Dedifferentiated amniotic fluid mesenchymal stem cell (primary cell): ENCODE results near the gene GNPTAB.
"Not testable (repeated sequence)": the region's sequence is repeated elsewhere in the genome, so short reads cannot be mapped to it uniquely, and the experiment has no call there.

ENCODE experiments used
- DNase-seq: peaks from one replicate; pipeline ENCODE4 v3.0.0-alpha.2; 2016; ENCODE audit errors: extremely low spot score

The GNPTAB gene

DNA sequence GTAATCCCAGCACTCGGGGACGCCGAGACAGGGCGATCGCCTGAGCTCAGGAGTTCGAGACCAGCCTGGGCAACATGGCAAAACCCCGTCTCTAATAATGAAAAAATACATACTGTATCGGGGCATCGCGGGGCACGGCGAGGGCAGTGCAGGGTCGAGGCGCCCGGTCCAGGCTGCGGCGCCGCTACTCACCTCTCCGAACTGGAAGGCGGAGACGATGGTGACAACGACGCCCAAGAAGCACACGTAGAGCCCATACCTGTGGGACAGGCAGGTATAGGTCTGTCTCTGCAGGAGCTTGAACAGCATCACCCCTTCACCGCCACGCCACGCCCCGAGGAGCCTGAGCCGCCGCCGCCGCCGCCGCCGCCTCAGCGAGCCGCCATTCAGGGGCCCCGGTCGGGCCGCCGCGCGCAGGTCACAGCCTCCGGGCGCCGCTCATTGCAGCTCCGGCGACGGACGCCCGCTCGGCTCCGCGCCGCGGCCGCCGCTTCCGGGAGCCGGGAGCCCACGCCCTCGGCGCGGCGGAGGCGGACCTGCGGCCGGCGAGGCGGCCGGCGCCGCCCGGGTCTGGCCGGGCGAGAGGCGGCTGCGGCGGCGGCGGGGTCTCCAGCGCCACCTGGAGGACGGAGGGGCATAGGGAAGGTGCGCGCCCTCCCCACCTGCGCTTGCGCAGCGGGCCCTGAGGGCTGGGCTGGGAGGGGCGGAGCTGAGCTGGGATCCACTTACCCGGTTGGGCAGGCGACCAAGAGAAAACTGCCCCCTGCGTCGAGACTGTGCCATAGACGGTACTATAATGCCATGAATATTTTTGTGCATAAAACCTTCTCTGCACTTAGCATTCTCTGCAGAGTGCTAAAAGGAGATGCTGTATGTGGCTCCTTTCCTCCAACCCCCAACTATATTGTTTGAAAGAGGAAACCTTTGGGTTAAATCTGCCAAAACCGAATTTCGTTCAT, at the start of gene GNPTAB:
Gene GNPTAB (minus strand): TSS at position 593 of the 959 bp plus-strand sequence. CDS start 284 bp downstream, at position 309.
- peak; percentile 84 for DNase-seq

DNA sequence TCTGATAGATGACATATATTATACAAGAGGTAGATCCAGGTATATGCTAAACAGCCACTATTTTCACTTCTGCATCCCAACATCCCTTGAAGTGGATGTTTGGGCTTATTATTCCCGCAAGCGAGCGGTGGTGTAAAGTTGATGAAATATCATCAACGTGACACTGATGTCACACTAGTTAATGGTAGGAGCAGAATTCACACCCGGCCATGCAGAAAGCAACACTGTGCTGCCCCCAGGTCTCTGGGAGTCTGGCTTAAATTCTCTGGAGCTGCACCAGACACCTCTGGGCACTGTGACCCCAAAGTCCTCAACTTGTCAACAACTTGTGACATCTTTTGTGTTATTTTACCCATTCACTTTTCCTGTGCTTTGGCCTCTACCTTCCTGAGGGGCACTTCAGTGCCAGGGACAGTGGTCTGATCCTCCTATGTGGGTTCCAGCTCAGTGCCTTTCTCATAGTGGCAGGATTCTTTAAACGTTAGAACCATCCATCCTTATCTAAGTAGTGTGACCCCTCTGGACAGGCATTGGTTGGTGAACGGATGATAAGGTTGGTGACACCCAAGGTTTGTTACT, 47.6 kb upstream of the GNPTAB start:
- DNase-seq, result no peak

DNA sequence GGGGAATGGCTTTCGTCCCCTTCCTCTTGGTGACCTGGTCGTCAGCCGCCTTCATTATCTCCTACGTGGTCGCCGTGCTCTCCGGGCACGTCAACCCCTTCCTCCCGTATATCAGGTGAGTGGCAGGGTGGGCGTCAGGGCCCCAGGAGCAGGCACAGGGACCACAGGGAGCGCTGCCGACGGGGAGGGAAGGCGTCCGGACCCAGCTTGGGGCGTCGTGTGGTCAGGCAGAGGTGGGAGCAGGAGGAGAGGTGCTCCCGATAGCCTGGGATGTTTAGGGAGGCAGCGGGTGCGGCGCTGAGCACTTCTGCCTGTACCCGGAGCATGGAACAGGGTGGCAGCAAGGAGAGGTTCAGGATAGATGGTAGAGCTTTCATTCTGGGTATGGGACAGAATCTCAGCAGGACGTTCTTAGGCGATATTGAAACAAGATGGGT, 47.1 kb upstream of the GNPTAB start:
- no peak for DNase-seq

DNA sequence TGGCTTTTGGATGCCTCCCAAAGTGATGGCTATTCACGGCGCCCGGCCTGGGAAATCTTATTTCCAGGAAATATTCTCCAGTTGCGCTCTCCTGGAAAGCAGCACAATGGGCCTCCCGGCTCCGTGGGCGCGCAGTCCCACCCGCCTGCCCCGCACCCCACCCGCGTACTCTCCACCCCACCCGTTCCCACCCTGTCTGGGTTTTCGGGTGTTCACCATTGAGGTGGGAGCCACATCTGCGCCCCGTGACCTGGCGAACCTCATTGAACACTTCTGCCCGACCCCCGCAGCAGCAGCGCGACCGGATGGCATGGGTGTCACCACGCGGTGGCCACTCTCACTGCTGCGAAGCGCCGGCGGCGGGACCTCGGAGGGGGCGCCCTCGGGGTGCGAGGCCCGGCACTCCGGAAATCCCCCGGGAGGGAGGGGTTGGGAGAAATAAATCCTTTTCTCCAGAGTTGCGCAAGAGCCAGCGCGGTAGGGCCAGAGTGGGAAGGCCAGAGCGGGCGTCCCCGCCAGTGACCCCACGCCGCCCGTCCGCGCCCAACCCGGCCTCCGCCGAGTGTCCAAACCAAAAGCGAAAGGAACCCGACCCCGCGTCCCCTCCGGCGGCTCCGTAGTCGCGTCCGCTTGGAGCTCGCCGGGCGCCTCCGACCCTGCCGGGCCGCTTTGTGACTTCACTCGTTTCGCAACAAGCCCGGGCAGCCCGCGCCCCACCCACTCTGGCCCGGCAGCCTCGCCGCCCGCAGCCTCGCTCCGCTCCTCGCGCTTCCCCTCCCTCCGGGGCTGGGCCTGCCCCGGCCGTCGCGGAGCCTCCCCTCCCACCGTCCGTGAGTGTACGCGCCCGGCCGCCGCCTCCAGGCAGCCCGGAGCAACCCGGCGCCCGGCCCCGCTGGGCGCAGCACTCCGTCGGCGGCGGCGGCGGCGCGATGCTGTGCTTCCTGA, 46.4 kb upstream of the GNPTAB start, which contains the start of gene DRAM1:
Gene DRAM1 (plus strand): TSS at position 720 of the 945 bp plus-strand sequence. CDS start 210 bp downstream, at position 930.
- peak; percentile 90 for DNase-seq

DNA sequence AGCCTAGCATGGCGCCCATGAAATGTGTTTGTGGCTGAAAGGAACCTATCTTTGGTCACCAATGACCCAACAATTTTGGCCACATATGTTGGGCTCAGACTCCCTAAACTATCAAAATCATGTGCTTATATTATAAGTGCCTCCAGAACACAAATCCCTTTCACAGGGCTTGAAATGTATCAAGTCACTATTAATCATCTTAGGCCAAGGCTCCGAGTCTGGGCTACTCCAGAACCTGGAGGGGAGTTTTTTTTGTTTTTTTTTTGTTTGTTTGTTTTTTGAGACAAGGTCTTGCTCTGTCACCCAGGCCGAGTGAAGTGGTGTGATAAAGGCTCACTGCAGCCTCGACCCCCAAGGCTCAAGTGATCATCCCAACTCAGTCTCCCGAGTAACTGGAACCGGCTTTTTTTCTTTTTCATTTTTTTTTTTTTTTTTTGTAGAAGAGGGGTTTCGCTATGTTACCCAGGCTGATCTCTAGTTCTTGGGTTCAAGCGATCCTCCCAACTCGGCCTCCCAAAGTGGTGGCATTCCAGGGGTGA, 45.6 kb upstream of the GNPTAB start:
- DNase-seq, result no peak

DNA sequence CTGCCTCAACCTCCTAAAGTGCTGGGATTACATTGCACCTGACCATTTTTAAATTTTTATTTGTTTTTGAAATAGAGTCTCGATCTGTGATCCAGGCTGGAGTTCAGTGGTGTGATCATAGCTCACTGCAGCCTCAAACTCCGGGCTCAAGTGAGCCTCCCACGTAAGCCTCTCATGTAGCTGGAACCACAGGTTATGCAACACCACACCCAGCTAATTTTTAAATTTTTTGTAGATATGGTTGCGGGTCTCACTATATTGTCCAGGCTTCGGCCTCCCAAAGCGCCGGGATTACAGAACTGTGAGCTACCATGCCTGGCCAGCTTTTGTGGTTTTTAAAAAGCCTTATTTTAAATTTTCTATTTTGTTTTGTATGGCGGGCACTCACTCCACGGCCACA, 44.4 kb upstream of the GNPTAB start:
- DNase-seq, result no peak

DNA sequence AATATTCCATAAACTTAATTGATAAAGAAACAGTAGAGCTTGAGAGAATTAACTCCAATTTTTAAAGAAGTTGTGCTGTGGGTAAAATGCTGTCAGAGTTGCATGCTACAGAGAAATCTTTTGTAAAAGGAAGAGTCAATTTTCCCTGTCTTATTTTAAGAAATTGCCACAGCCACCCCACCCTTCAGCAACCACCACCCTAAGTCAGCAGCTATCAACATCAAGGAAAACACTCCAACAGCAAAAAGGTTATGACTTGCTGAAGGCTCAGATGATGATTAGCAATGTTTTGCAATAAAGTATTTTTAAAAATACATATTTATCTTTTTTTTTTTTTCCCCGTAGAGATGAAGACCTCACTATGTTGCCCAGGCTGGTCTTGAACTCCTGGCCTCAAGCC, 40.2 kb upstream of the GNPTAB start:
- DNase-seq, result no peak

DNA sequence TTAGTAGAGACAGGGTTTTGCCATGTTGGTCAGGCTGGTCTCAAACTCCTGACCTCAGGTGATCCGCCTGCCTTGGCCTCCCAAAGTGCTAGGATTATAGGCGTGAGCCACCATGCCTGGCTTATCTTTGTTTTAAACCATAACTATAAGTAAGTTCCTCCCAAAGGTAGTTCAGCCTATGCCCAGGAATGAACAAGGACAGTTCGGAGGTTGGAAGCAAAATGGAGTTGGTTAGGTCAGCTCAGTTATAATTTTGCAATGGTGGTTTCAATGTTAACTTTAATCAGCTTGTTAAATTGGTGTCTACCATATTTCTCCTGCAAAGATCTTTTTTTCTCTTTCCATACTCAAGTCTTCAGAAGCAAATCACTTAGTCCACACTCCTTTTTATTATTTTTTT, 36.9 kb upstream of the GNPTAB start:
- DNase-seq, result not testable (repeated sequence)

DNA sequence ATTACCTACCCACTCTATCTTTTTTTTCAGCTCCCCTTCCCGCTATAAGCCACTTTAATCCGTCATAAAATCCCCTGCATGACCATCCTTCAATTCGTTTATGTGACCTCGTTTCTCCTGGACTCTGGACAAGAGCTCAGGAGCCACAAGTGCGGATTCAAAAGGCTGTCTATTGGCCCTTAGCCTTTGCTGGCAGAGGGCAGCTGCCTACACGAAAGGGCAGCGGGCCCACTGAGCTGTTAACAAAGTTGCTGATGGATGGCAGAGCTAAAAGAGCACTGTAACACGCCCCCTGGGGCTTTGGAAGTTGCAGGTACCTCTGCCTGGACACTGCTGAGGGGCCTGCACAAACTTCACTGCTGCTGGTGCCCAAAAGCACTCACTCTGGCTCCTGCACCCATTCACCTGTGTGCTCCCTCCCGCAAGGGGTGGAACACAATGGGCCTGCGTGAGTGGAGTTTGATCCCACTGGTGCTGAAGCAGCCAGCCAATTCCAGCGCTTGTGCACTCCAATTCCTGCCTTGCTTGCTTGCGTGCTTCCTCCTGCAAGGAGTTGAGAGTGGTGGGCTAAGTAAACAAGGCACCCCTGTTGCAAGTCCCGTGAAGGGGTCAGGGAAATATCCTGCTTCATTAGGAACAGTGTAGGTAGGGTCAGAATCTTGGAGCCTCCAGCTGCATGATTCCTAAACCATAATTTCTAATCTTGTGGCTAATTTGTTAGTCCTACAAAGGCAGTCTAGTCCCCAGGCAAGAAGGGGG, 36.0 kb upstream of the GNPTAB start:
- DNase-seq, result no peak

DNA sequence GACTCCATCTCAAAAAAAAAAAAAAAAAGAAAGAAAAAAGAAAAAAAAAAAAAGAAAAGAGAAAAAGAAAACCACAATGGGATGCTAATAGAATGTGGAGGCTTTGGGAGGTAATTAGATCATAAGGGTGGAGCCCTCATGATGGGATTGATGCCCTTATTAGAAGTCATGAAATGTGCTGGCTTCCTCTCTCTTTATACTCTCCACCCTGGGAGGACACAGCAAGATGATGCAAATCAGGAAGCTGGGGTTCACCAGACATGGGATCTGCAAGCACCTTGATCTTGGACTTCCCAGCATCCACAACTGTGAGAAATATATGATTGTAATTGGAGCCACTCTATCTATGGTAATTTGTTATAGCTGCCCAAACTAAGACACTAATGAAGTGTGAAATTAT, 33.2 kb upstream of the GNPTAB start:
- DNase-seq, result no peak

DNA sequence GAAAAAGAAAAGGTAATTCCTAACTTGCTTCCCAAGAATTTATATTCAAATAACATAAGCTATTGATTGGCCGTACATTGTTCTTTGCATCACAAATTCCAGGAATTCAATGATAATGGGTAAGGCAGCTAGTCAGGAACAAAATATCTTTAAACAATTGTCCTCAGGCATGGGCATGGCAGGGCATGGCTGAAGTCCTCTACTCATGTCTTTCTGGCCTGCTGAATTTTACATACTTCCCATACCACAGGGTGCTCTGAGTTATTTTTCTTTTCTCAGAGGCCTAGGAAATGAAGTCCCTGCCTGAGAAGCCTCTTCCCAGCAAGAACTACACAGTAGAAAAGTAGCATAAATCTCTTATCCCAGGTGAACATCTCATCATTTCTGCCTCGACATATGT, 31.5 kb upstream of the GNPTAB start:
- DNase-seq, result peak; percentile 64

DNA sequence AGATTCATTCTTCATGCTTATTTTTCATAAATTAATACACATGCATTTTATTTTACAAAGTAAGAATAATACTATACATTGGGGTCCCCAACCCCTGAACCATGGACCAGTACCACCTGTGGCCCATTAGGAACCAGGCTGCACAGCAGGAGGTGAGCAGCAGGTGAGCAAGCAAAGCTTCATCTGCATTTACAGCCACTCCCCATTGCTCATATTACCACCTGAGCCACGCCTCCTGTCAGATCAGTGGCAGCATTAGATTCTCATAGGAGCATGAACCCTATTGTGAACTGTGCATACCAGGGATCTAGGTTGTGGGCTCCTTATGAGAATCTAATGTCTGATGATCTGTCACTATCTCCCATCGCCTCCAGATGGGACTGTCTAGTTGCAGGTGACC, 30.9 kb upstream of the GNPTAB start:
- DNase-seq, result not testable (repeated sequence)

DNA sequence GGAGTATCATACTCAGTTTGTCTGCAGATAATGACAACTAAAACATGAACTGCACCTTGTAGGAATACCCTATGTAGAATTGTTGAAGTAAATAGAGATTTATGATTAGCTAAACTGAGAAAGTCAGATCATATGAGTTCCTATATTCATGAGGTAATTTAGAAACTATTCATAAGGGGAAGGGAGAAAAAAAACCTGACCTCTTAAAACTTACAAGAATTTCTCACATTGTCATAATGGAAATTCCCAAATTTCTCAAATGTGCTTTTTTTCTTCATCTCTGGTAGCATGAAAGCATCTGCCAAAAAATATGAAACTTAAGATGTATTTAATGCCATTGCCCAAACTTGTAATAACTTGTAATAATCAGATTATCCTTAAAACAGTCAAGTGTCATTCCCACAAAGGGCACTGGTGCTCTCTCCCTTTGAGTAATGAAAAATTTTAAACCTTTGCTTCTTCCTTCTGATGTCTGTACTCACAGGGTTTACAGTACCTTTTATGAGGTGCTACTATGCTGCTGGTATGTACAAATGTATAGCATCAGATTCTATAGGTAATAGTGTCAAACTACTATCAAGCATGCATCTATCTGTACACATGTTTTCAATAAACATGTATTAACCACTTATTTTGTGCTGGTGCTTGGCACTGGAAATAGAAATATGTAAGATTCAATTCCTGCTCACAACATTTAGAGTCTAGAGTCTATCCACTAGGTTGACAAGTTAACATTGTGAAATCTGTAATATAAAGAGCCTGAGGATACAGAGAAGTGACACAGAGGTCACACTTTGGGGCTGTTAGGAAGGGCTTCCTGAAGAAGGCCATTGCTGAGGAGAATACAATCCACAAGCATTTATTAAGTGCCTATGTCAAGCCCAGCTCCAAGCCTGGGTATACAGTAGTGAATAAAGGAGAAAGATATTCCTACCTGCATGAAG, 29.2 kb upstream of the GNPTAB start:
- DNase-seq, result peak; percentile 71

DNA sequence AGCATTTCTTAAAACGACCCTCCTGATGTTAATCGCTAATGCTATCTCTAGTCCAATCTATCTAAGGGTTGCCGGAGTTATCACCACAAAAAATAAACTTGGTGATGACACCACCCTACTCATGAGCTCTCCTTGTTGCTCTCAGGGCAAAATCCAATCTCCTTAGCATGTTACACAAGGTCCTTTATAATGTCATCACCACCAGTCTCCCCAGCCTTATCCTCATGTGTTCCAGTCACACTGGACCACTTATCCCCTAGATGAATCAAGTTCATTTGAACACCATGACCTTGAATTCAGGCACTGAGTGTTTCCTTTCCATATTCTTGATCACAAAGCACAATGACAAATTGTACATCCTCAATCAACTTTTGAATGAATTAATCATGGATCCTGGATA, 27.6 kb upstream of the GNPTAB start:
- no peak for DNase-seq

DNA sequence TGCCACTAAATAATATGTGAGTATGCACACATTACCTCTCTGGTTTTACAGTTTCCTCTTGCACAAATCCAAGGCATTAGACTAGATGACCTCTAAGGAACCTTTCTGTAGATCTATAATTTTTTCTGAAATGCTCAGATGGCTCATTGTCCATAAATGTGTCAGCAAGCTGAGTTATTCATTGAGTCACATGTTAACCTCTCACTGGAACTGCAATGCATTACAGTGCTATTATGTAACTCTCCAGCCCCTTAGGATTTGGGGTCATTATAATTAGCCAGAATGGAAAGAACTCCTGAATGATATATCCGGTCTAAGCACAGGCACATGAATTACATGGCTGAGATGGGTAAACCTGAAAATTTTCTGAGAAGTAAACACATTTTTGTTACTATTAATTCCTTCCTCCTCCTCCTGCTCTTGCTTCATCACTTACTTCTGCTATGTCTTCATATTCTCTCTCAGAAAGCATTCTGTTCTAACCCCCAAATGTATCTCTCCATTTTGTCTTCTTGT, 26.3 kb upstream of the GNPTAB start:
- DNase-seq, result peak; percentile 45

DNA sequence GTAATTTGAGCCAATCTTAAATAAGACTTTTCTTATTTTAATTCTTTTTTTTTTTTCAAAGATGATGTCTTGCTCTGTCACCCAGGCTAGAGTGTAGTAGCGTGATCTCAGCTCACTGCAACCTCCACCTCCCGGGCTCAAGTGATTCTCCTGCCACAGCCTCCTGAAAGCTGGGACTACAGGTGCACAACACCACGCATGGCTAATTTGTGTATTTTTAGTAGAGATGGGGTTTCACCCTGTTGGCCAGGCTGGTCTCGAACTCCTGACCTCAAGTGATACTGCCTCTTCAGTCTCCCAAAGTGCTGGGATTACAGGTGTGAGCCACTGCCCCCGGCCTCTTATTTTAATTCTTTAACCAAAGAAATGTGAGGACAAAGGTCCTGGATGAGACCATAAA, 25.9 kb upstream of the GNPTAB start:
- not testable (repeated sequence) for DNase-seq

DNA sequence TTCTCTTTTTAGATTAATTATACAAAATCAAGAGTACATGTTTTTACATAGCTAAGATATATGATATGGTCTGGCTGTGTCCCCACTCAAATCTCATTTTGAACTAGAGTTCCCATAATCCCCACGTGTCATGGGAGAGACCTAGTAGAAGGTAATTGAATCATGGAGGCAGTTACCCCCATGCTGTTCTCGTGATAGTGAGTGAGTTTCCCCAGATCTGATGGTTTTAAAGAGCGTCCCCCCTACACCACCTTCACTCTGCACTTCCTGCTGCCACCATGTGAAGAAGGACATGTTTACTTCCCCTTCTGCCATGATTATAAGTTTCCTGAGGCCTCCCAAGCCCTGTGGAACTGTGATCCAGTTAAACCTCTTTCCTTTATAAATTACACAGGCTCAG, 25.2 kb upstream of the GNPTAB start:
- DNase-seq, result no peak

DNA sequence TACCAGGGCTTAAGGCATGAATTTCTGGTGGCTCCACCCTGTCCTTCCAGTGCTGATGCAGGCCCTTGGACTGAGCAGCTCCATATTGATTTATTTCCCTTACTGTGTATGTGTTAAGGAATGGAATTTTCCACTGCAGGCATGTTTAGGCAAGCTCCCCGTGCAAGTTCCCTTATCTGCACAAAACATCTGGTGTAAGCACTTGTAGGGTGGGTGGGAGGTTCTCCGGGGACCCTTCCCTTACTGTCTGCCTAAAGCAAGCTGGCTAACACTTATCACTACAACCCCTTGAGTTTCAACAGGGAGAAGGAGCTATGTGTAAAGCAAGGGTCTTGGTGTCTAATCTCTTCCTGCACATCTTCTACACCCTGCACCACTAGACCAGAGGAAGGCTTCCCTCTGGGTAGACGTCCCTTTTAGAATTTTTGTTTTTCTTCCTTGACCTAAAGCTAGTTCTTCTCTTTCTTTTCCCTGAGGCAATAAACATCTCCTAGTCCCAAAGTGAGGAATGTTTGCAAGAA, 24.7 kb upstream of the GNPTAB start:
- peak; percentile 41 for DNase-seq

DNA sequence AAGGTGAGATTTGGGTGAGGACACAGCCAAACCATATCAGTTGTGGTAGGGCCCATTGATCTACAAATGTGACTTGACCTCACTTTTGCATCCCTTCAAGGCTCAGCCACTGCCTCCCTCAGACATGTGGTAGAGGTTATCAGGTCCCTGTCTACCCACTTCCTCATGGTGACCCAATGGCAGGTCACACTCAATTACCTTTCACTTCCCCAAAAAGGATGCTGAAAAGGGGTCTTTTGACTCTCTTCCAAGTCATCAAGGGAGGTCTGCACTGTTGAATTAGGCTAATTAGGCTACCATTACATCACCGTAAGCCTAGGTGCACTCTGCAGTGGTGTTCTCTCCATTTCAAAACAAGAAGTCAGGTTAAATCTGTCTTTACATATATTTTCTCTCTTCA, 24.0 kb upstream of the GNPTAB start:
- no peak for DNase-seq
